WERI-Rb-1 (cell line): ENCODE results near the gene DKK1.
"Not testable (repeated sequence)": the region's sequence is repeated elsewhere in the genome, so short reads cannot be mapped to it uniquely, and the experiment has no call there.

Experiments used
- DNase-seq: peaks from one replicate; pipeline ENCODE4 v3.0.0-alpha.2; 2020
- H3K27ac ChIP-seq: fragments of 250-450 bp; sonication (Bioruptor Pico); 2 replicates; pipeline ENCODE4 v1.5.1; 2020; ENCODE audit warnings: mild to moderate bottlenecking, moderate library complexity
- H3K27me3 ChIP-seq: fragments of 250-450 bp; sonication (Bioruptor Pico); 2 replicates; pipeline ENCODE4 v1.5.1; 2021; ENCODE audit warnings: mild to moderate bottlenecking, low read depth, moderate library complexity; ENCODE audit not compliant: insufficient read depth, severe bottlenecking
- H3K36me3 ChIP-seq: fragments of 250-450 bp; sonication (Bioruptor Pico); 2 replicates; pipeline ENCODE4 v1.5.1; 2020; ENCODE audit warnings: mild to moderate bottlenecking, moderate library complexity
- H3K4me3 ChIP-seq: 2 replicates; pipeline ENCODE4 v1.5.1; 2011; ENCODE audit warnings: low read depth, mild to moderate bottlenecking, control low read depth, low read length
- H3K9me3 ChIP-seq: fragments of 250-450 bp; sonication (Bioruptor Pico); 2 replicates; pipeline ENCODE4 v1.5.1; 2021; ENCODE audit warnings: mild to moderate bottlenecking, moderate library complexity; ENCODE audit not compliant: severe bottlenecking
- CTCF ChIP-seq: IDR thresholded peaks from 2 replicates; pipeline ENCODE4 v1.5.1; 2011; ENCODE audit warnings: low read depth, mild to moderate bottlenecking, control low read depth, inconsistent platforms, low read length

DKK1 gene

GRCh38 chr10:52353960-52354394 is 39.9 kb downstream of the DKK1 start:
- no peak overlapping the region for H3K27ac ChIP-seq
- no peaks in the 10 kb centered on the region for H3K9me3 ChIP-seq
- H3K4me3 ChIP-seq: no peak overlapping the region
- no peak for TF ChIP-seq CTCF
- H3K27me3 ChIP-seq: no peaks in the 10 kb centered on the region
- DNase-seq: no peak
- no peaks in the 10 kb centered on the region for H3K36me3 ChIP-seq

- no peak for DNase-seq
- Histone ChIP-seq H3K36me3 (no peaks in the 10 kb centered on the region), H3K27me3 (no peaks in the 10 kb centered on the region), H3K9me3 (no peaks in the 10 kb centered on the region), H3K27ac (no peak overlapping the region), H3K4me3 (no peak overlapping the region)
- TF ChIP-seq CTCF: no peak
These were observed 43.9 kb downstream of the DKK1 start for GRCh38 chr10:52357971-52358370.

- TF ChIP-seq CTCF: no peak
- Histone ChIP-seq H3K27ac (no peak overlapping the region), H3K27me3 (no peaks in the 10 kb centered on the region), H3K9me3 (no peaks in the 10 kb centered on the region), H3K36me3 (no peaks in the 10 kb centered on the region), H3K4me3 (no peak overlapping the region)
- no peak for DNase-seq
These were observed 45.4 kb downstream of the DKK1 start for GRCh38 chr10:52359441-52359840.

GRCh38 chr10:52365547-52366432 is 51.7 kb downstream of the DKK1 start:
- not testable (repeated sequence) for H3K9me3 ChIP-seq, H3K27ac ChIP-seq, DNase-seq, H3K36me3 ChIP-seq, H3K27me3 ChIP-seq, H3K4me3 ChIP-seq
